ENCODE measurements around the gene ZNF512B. TPM values are rescaled to one million over a fixed set of nuclear protein-coding genes. Genes with fewer than 3 reads are reported as not detected.

Gene ZNF512B
- total and polyA plus RNA-seq, 2 donors (not counting 1 experiment from before 2014, with no cell fraction given): 8.8 to 10.5 TPM

GRCh38 chr20:63933646-63934045 lies 36.1 kb downstream of the ZNF512B start:
- no peak overlapping the region for H3K4me3 Mint-ChIP-seq
- Histone ChIP-seq H3K4me2 (replicated peaks; ENCODE audit: low read depth, low read length, poor library complexity, severe bottlenecking) (no peak overlapping the region), H3K36me3 (replicated peaks in 1 of 2; ENCODE audit: control extremely low read depth in 1 of 2, control insufficient read depth in 1 of 2, extremely low read depth in 1 of 2, insufficient read depth in 2 of 2, low read length in 1 of 2) (peaks cover 3 to 70% of the 10 kb centered on the region in 2 experiments), H3K9ac (ENCODE audit: low read length) (no peak overlapping the region), H3K27ac (ENCODE audit: low read length in 2 of 2) (no peak overlapping the region), H4K20me1 (ENCODE audit: control insufficient read depth, insufficient read depth, low read length, poor library complexity, severe bottlenecking) (peaks cover 75% of the 10 kb centered on the region), H3K27me3 (replicated peaks in 1 of 4; ENCODE audit: control extremely low read depth in 1 of 4, control insufficient read depth in 3 of 4, insufficient read depth in 4 of 4, low read length in 3 of 4) (no peaks in the 10 kb centered on the region), H3K4me3 (ENCODE audit: control extremely low read depth in 1 of 5, extremely low read depth in 1 of 5, insufficient read depth in 1 of 5, low read depth in 2 of 5, low read length in 4 of 5) (no peak overlapping the region), H3K79me2 (ENCODE audit: control insufficient read depth, insufficient read depth, low read length) (peaks cover 54% of the 10 kb centered on the region), H2AFZ (ENCODE audit: insufficient read depth, low read depth, low read length, poor library complexity, severe bottlenecking) (no peak overlapping the region), H3K4me1 (ENCODE audit: control insufficient read depth in 2 of 2, insufficient read depth in 2 of 2, low read length in 2 of 2) (no peaks in the 10 kb centered on the region), H3K9me3 (ENCODE audit: control extremely low read depth in 1 of 3, control insufficient read depth in 2 of 3, insufficient read depth in 1 of 3, low read length in 2 of 3) (peaks cover 0 to under 1% (median 0%) of the 10 kb centered on the region in 3 donors)
- no peaks in the 10 kb centered on the region for H3K9me3 Mint-ChIP-seq (ENCODE audit: insufficient read depth)
- TF ChIP-seq EZH2 (IDR thresholded peaks at IDR 0.05; ENCODE audit: borderline replicate concordance, insufficient read depth, low read depth, low read length, poor library complexity, severe bottlenecking) (no peak), CTCF (IDR thresholded peaks at IDR 0.05) (no peak)
- CTCF ChIA-PET: interaction anchor here (0.7 kb wide), 1 partner anchor 388 kb away, joined by 3 read pairs; no protein-coding TSS in a partner anchor
- WGBS (ENCODE audit: insufficient coverage): 96% methylated on average over 4 of the region's 5 CpGs
- intact Hi-C loops (cut with micrococcal nuclease): no loop called here
- no peaks in the 10 kb centered on the region for H3K27me3 Mint-ChIP-seq
- POLR2A ChIA-PET: no interaction called here
- no peak for ATAC-seq (ENCODE audit: low read depth)
- H3K27ac Mint-ChIP-seq: no peak overlapping the region
- DNase-seq: no peak
- H3K4me1 Mint-ChIP-seq: peaks cover 2% of the 10 kb centered on the region

- ChIA-PET CTCF (interaction anchor here (0.7 kb wide), 1 partner anchor 26 kb away, joined by 3 read pairs; no protein-coding TSS in a partner anchor), POLR2A (no interaction called here)
- no peaks in the 10 kb centered on the region for H3K4me1 ChIP-seq (ENCODE audit: control insufficient read depth in 2 of 2, insufficient read depth in 2 of 2, low read length in 2 of 2)
- no peaks in the 10 kb centered on the region for H3K27me3 Mint-ChIP-seq
- no peak overlapping the region for H3K4me3 ChIP-seq (ENCODE audit: control extremely low read depth in 1 of 5, extremely low read depth in 1 of 5, insufficient read depth in 1 of 5, low read depth in 2 of 5, low read length in 4 of 5)
- 96% methylated on average over 17 of the region's 17 CpGs for WGBS (ENCODE audit: insufficient coverage)
- DNase-seq (no peak), ATAC-seq (ENCODE audit: low read depth) (no peak)
- no peak overlapping the region for H3K4me2 ChIP-seq (replicated peaks; ENCODE audit: low read depth, low read length, poor library complexity, severe bottlenecking)
- no peak overlapping the region for H3K4me3 Mint-ChIP-seq
- H3K79me2 ChIP-seq (ENCODE audit: control insufficient read depth, insufficient read depth, low read length): peaks cover 63% of the 10 kb centered on the region
- H3K27me3 ChIP-seq (replicated peaks in 1 of 4; ENCODE audit: control extremely low read depth in 1 of 4, control insufficient read depth in 3 of 4, insufficient read depth in 4 of 4, low read length in 3 of 4): no peaks in the 10 kb centered on the region
- no peak overlapping the region for H2AFZ ChIP-seq (ENCODE audit: insufficient read depth, low read depth, low read length, poor library complexity, severe bottlenecking)
- intact Hi-C loops (cut with micrococcal nuclease): no loop called here
- peaks cover 71% of the 10 kb centered on the region for H4K20me1 ChIP-seq (ENCODE audit: control insufficient read depth, insufficient read depth, low read length, poor library complexity, severe bottlenecking)
- no peak for TF ChIP-seq EZH2 (IDR thresholded peaks at IDR 0.05; ENCODE audit: borderline replicate concordance, insufficient read depth, low read depth, low read length, poor library complexity, severe bottlenecking)
- TF ChIP-seq CTCF (IDR thresholded peaks at IDR 0.05): no peak
- H3K9me3 Mint-ChIP-seq (ENCODE audit: insufficient read depth): no peaks in the 10 kb centered on the region
- no peak overlapping the region for H3K9ac ChIP-seq (ENCODE audit: low read length)
- no peak overlapping the region for H3K27ac ChIP-seq (ENCODE audit: low read length in 2 of 2)
- no peaks in the 10 kb centered on the region for H3K9me3 ChIP-seq (ENCODE audit: control extremely low read depth in 1 of 3, control insufficient read depth in 2 of 3, insufficient read depth in 1 of 3, low read length in 2 of 3)
- peaks cover under 1% of the 10 kb centered on the region for H3K4me1 Mint-ChIP-seq
- peaks cover 3 to 72% of the 10 kb centered on the region in 2 experiments for H3K36me3 ChIP-seq (replicated peaks in 1 of 2; ENCODE audit: control extremely low read depth in 1 of 2, control insufficient read depth in 1 of 2, extremely low read depth in 1 of 2, insufficient read depth in 2 of 2, low read length in 1 of 2)
- no peak overlapping the region for H3K27ac Mint-ChIP-seq
Observed at GRCh38 chr20:63932606-63933160, 37.0 kb downstream of the ZNF512B start.

All from B cell (primary cell).